SU-DHL-6 (cell line): ENCODE measurements around the gene OPRM1.

Source experiments
- H2AFZ ChIP-seq: fragments of 200-600 bp; sonication (generic); 2 replicates; pipeline ENCODE4 v1.6.1; 2014; ENCODE audit warnings: low read depth, mild to moderate bottlenecking, moderate library complexity, mixed read lengths, antibody characterized with exemption, low read length; ENCODE audit not compliant: severe bottlenecking
- H3F3A ChIP-seq: fragments of 200-600 bp; shearing (Covaris generic); 2 replicates; pipeline ENCODE4 v1.6.0; 2016; ENCODE audit warnings: antibody characterized with exemption, mild to moderate bottlenecking; ENCODE audit not compliant: insufficient read depth
- H3K27ac ChIP-seq: fragments of 200-600 bp; sonication (generic); 2 replicates; pipeline ENCODE4 v1.5.1; 2016; ENCODE audit warnings: low read depth, mild to moderate bottlenecking, low read length, moderate library complexity, mixed read lengths
- H3K27me3 ChIP-seq: fragments of 200-600 bp; sonication (generic), shearing (Covaris generic); 2 replicates; pipeline ENCODE4 v1.6.0; 2014; ENCODE audit warnings: mild to moderate bottlenecking, low read length
- H3K36me3 ChIP-seq: fragments of 200-600 bp; sonication (generic); 2 replicates; pipeline ENCODE4 v1.6.1; 2014; ENCODE audit warnings: mild to moderate bottlenecking, low read length, mixed read lengths
- H3K4me2 ChIP-seq: fragments of 300-600, 200-600 bp; shearing (Covaris generic), sonication (generic); 2 replicates; pipeline ENCODE4 v1.6.0; 2014; ENCODE audit warnings: low read length, low read depth, mild to moderate bottlenecking; ENCODE audit not compliant: poor library complexity, severe bottlenecking
- H3K4me3 ChIP-seq: fragments of 200-600 bp; sonication (generic); 2 replicates; pipeline ENCODE4 v1.5.1; 2014; ENCODE audit warnings: antibody characterized with exemption, low read length, mild to moderate bottlenecking, mixed read lengths; ENCODE audit not compliant: insufficient read depth, poor library complexity, severe bottlenecking
- H3K79me2 ChIP-seq: fragments of 200-600 bp; sonication (generic); 2 replicates; pipeline ENCODE4 v1.6.1; 2014; ENCODE audit warnings: mild to moderate bottlenecking, low read length, moderate library complexity; ENCODE audit not compliant: insufficient read depth
- H3K9ac ChIP-seq: fragments of 200-600 bp; sonication (generic); 2 replicates; pipeline ENCODE4 v1.7.0; 2014; ENCODE audit warnings: mild to moderate bottlenecking, low read length
- H3K9me2 ChIP-seq: fragments of 200-600 bp; sonication (generic); replicated peaks from 2 replicates; pipeline ENCODE4 v1.6.1; 2014; ENCODE audit warnings: low read length; ENCODE audit not compliant: insufficient read depth
- H3K9me3 ChIP-seq: fragments of 200-600 bp; sonication (generic); 2 replicates; pipeline ENCODE4 v1.6.1; 2014; ENCODE audit warnings: low read length, mixed read lengths; ENCODE audit not compliant: insufficient read depth
- H4K20me1 ChIP-seq: fragments of 200-600 bp; sonication (generic); 2 replicates; pipeline ENCODE4 v1.6.1; 2014; ENCODE audit warnings: low read depth, mild to moderate bottlenecking, antibody characterized with exemption, low read length, moderate library complexity, mixed read lengths
- CTCF ChIP-seq: fragments of 200-600 bp; sonication (generic); IDR thresholded peaks from one replicate; pipeline ENCODE4 v1.5.1; 2017; ENCODE audit warnings: antibody characterized with exemption, mild to moderate bottlenecking, low read length, moderate library complexity; ENCODE audit not compliant: insufficient read depth, poor library complexity, severe bottlenecking
- EZH2phosphoT487 ChIP-seq: fragments of 200-600 bp; sonication (generic), shearing (Covaris generic); conservative IDR thresholded peaks from 2 replicates; pipeline ENCODE4 v1.6.1; 2018; ENCODE audit warnings: mild to moderate bottlenecking, antibody characterized with exemption, low read length, moderate library complexity, mixed read lengths

The OPRM1 gene

GRCh38 chr6:154242617-154243357, 203.7 kb downstream of the OPRM1 start:
- no peak overlapping the region for H2AFZ ChIP-seq
- H3K9ac ChIP-seq: no peak overlapping the region
- H3K4me3 ChIP-seq: no peak overlapping the region
- no peaks in the 10 kb centered on the region for H3K36me3 ChIP-seq
- H3K9me3 ChIP-seq: no peaks in the 10 kb centered on the region
- H3K4me2 ChIP-seq: no peak overlapping the region
- H3K27ac ChIP-seq: no peak overlapping the region
- no peak for TF ChIP-seq CTCF
- no peak for TF ChIP-seq EZH2phosphoT487
- H3K79me2 ChIP-seq: no peaks in the 10 kb centered on the region
- no peaks in the 10 kb centered on the region for H3F3A ChIP-seq
- H3K27me3 ChIP-seq: no peaks in the 10 kb centered on the region
- H4K20me1 ChIP-seq: no peaks in the 10 kb centered on the region
- no peaks in the 10 kb centered on the region for H3K9me2 ChIP-seq

- Histone ChIP-seq H4K20me1 (no peaks in the 10 kb centered on the region), H3K9me2 (no peaks in the 10 kb centered on the region), H3K4me2 (no peak overlapping the region), H3K9me3 (no peaks in the 10 kb centered on the region), H3K79me2 (no peaks in the 10 kb centered on the region), H3K27me3 (no peaks in the 10 kb centered on the region), H3K4me3 (no peak overlapping the region), H3K27ac (no peak overlapping the region), H3F3A (peaks cover 3% of the 10 kb centered on the region; the same call in 1 of the 2 replicates), H3K9ac (no peak overlapping the region), H2AFZ (no peak overlapping the region), H3K36me3 (no peaks in the 10 kb centered on the region)
- TF ChIP-seq CTCF (no peak), EZH2phosphoT487 (no peak)
Observed at GRCh38 chr6:154243793-154244750, 205.0 kb downstream of the OPRM1 start.

GRCh38 chr6:154245506-154245905, 206.5 kb downstream of the OPRM1 start:
- H3F3A ChIP-seq: peaks cover 3% of the 10 kb centered on the region; the same call in 1 of the 2 replicates
- H3K9me2 ChIP-seq: no peaks in the 10 kb centered on the region
- H3K9me3 ChIP-seq: no peaks in the 10 kb centered on the region
- no peaks in the 10 kb centered on the region for H3K36me3 ChIP-seq
- no peak overlapping the region for H3K27ac ChIP-seq
- no peak overlapping the region for H3K9ac ChIP-seq
- no peak overlapping the region for H3K4me2 ChIP-seq
- H2AFZ ChIP-seq: no peak overlapping the region
- H4K20me1 ChIP-seq: no peaks in the 10 kb centered on the region
- H3K79me2 ChIP-seq: no peaks in the 10 kb centered on the region
- no peak for TF ChIP-seq CTCF
- TF ChIP-seq EZH2phosphoT487: no peak
- no peak overlapping the region for H3K4me3 ChIP-seq
- no peaks in the 10 kb centered on the region for H3K27me3 ChIP-seq
